Right lobe of liver (tissue), 6 donors: ENCODE measurements around the gene CPHXL. TPM values are rescaled to one million over a fixed set of nuclear protein-coding genes. Genes with fewer than 3 reads are reported as not detected.

Experiments used
- ATAC-seq, 4 donors: fragments of 200-7000 bp; cut with Tn5 transposase; one replicate each; pipeline ENCODE4 v1.9.1; 2020; ENCODE audit warnings: mild to moderate bottlenecking in 4 of 4, moderate library complexity in 4 of 4
- DNase-seq, 3 donors: peaks; one replicate each; pipeline ENCODE4 v3.0.0-alpha.2; 2020
- H3K27ac ChIP-seq, 3 donors: fragments of 200-600 bp; one replicate each; pipeline ENCODE4 v1.8.0; 2022
- H3K27me3 ChIP-seq, 2 donors: fragments of 200-600 bp; one replicate each; pipeline ENCODE4 v1.8.0; 2022
- H3K36me3 ChIP-seq, 4 donors: fragments of 200-600 bp; sonication (generic) in 1 of 4; one replicate each; pipeline versions ENCODE4 v1.5.1 to v1.8.0; 2017 to 2022; ENCODE audit warnings: control low read depth in 1 of 4
- H3K4me1 ChIP-seq, 4 donors: fragments of 200-600 bp; sonication (generic) in 1 of 4; one replicate each; pipeline versions ENCODE4 v1.5.1 to v1.8.0; 2017 to 2022; ENCODE audit warnings: control low read depth in 1 of 4
- H3K4me3 ChIP-seq, 3 donors: fragments of 200-600 bp; one replicate each; pipeline ENCODE4 v1.8.0; 2022
- H3K9me3 ChIP-seq, 4 donors: fragments of 200-600 bp; sonication (generic) in 1 of 4; one replicate each; pipeline versions ENCODE4 v1.5.1 to v1.8.0; 2017 to 2022; ENCODE audit warnings: control low read depth in 1 of 4
- POLR2A ChIP-seq: fragments of 450-650 bp; IDR thresholded peaks from one replicate; pipeline ENCODE4 v1.6.1; 2017; ENCODE audit warnings: antibody characterized with exemption, mild to moderate bottlenecking
- WGBS: methylation state at CpG from one replicate; pipeline ENCODE4 v1.1.6; 2018; ENCODE audit warnings: low coverage, low lambda C conversion rate; ENCODE audit not compliant: insufficient coverage; ENCODE audit errors: missing lambda C conversion rate; 5-methylcytosine and 5-hydroxymethylcytosine counted together
- intact Hi-C, 2 donors: fragments of 100-400 bp; cut with DNase I; formaldehyde crosslinking; loops; one replicate each; pipeline versions ENCODE4 v1.11.2 to v1.14.1; 2022
- total RNA-seq, 6 experiments: library from RNA; depleted of rRNA in 2 of 6; stranded (reverse); fragments of >200 nt in 2 of 6; fragmentation: NEBNext Ultra II Directional in 3 of 6; extraction: Animal tissue kit (Norgen Biotek cat#: 25700) in 3 of 6; gene quantifications; one replicate each; pipeline versions ENCODE4 v1.1.0 to v1.2.4, GENCODE V29; 2016 to 2023
- TF ChIP-seq, protein P1 (sequence below), 4 donors: fragments of 200-600 bp in 3 of 4; fragments of 450-650 bp in 1 of 4; IDR thresholded peaks; one replicate each; pipeline versions ENCODE4 v1.5.1 to v1.8.0; 2016 to 2022; ENCODE audit warnings: antibody characterized with exemption in 4 of 4, mild to moderate bottlenecking in 2 of 4
- donor health status: DM: no; HTN: yes; CAD: no.
- donor health status: DM: no; HTN: no; CAD: no.
- donor health status: DM: no; HTN: no; CAD: no.
- donor health status: DM: no; HTN: yes; CAD: no.
- donor health status: DM: no; HTN: yes; CAD: no.

The CPHXL gene
- total RNA-seq, 6 experiments from 2014 or later: not detected

DNA sequence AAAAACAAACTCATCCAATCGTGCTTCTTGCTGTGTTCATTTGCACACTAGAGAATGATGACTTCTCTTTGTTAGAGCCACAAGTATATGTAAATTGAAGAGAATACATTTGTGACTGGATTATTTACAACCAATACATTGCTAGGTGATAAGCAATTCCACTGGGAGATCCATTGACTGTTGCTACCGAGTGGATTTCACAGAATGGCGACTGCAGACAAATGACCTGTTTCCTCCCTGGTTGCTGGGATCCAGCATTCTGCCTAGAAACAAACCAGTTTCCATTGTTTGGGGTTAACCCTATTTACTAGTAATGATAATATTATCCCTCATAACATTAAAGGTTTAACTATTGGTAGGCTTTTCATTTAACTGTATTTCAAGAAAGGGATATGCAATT, 36.9 kb upstream of the CPHXL start:
- 75% methylated on average over 3 of the region's 3 CpGs for WGBS

DNA sequence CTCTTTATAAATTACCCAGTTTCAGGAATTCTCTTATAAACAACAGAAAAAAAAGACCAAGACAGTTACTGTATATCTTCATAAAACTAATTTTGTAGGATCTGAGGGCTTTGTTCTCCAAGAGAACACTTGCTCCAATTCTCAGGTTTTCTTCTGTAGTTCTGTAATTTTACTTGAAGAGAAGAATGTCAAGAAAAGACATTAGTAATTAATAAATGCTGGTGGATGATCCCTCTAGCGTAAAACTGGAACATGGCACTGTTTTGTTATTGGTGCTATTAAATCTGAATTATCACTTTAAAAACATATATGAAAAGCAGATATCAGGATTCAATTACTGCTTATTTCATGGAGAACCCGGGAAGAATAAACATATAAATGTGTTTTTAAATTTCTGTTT, 36.5 kb upstream of the CPHXL start:
- 59% methylated on average over 2 of the region's 2 CpGs for WGBS
- Histone ChIP-seq H3K9me3 (no peaks in the 10 kb centered on the region), H3K36me3 (no peaks in the 10 kb centered on the region), H3K27ac (no peak overlapping the region), H3K4me3 (no peak overlapping the region), H3K4me1 (no peaks in the 10 kb centered on the region), H3K27me3 (no peaks in the 10 kb centered on the region)
- TF ChIP-seq, protein P1, sequence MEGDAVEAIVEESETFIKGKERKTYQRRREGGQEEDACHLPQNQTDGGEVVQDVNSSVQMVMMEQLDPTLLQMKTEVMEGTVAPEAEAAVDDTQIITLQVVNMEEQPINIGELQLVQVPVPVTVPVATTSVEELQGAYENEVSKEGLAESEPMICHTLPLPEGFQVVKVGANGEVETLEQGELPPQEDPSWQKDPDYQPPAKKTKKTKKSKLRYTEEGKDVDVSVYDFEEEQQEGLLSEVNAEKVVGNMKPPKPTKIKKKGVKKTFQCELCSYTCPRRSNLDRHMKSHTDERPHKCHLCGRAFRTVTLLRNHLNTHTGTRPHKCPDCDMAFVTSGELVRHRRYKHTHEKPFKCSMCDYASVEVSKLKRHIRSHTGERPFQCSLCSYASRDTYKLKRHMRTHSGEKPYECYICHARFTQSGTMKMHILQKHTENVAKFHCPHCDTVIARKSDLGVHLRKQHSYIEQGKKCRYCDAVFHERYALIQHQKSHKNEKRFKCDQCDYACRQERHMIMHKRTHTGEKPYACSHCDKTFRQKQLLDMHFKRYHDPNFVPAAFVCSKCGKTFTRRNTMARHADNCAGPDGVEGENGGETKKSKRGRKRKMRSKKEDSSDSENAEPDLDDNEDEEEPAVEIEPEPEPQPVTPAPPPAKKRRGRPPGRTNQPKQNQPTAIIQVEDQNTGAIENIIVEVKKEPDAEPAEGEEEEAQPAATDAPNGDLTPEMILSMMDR (IDR thresholded peaks at IDR 0.05): no peak
- TF ChIP-seq POLR2A: no peak
- ATAC-seq (no peak), DNase-seq (no peak)
- intact Hi-C loops: loop anchor here in 1 of 2 donors (10.0 kb wide), 1 partner anchor 288 kb away; no protein-coding TSS in a partner anchor

More for the DNA sequence above, 36.9 kb upstream of the CPHXL start:
- TF ChIP-seq POLR2A: no peak
- H3K27ac ChIP-seq: no peak overlapping the region
- ATAC-seq (no peak), DNase-seq (no peak)
- H3K27me3 ChIP-seq: no peaks in the 10 kb centered on the region
- intact Hi-C loops: loop anchor here in 1 of 2 donors (10.0 kb wide), 1 partner anchor 288 kb away; no protein-coding TSS in a partner anchor
- no peaks in the 10 kb centered on the region for H3K9me3 ChIP-seq
- no peak overlapping the region for H3K4me3 ChIP-seq
- no peaks in the 10 kb centered on the region for H3K36me3 ChIP-seq
- no peaks in the 10 kb centered on the region for H3K4me1 ChIP-seq

DNA sequence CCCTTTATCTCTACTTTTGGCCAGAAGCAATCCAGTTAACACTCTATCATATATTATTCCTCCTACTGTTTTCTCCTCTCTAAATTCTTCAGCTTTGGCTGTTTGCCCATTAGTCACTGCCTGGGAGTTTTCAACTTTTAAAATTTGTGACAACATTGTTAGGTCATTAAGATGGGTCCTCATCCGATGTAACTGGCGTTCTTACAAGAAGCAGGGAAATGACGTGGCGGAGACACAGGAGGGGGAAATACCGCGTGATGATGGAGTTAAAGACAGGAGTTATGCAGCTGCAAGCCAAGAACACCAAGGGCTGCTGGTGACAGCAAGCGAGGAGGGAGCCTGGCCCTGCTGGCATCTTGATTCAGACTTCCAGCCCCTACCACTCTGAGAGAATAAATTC, 34.8 kb upstream of the CPHXL start:
- no peak overlapping the region for H3K4me3 ChIP-seq
- intact Hi-C loops: loop anchor here in 1 of 2 donors (10.0 kb wide), 1 partner anchor 286 kb away; no protein-coding TSS in a partner anchor
- ATAC-seq (no peak), DNase-seq (no peak)
- TF ChIP-seq, protein P1 (IDR thresholded peaks at IDR 0.05): no peak
- no peak for TF ChIP-seq POLR2A
- no peaks in the 10 kb centered on the region for H3K27me3 ChIP-seq
- H3K9me3 ChIP-seq: no peaks in the 10 kb centered on the region
- no peaks in the 10 kb centered on the region for H3K36me3 ChIP-seq
- 70% methylated on average over 7 of the region's 7 CpGs for WGBS
- no peak overlapping the region for H3K27ac ChIP-seq
- no peaks in the 10 kb centered on the region for H3K4me1 ChIP-seq

DNA sequence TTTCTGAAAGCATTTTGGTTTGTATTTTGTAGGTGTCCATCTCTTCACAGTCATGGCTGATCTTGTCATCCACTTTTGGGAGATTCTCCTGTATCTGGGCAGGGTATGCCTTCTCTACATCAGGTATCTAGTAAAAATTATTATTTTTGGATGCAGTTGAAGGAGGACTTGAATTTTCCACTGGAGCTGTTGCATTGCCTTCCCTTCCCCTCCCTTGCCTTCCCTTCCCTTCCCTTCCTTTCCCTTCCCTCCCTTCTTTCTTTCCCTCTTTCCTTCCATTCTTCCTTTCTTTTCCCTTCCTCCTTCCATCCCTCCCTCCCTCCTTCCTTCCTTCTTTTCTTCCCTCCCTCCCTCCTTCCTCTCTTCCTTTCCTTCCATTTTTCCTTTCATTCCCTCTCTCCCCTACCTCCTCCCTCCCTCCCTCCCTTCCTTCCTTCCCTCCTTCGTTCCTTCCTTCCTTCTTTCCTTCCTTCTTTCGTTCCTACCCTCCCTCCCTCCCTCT, 33.8 kb upstream of the CPHXL start:
- Histone ChIP-seq H3K4me1 (no peaks in the 10 kb centered on the region), H3K4me3 (no peak overlapping the region), H3K27ac (no peak overlapping the region), H3K27me3 (no peaks in the 10 kb centered on the region), H3K36me3 (no peaks in the 10 kb centered on the region), H3K9me3 (no peaks in the 10 kb centered on the region)
- DNase-seq: no peak
- ATAC-seq: no peak
- WGBS: 19% methylated on average over 2 of the region's 2 CpGs
- TF ChIP-seq, protein P1 (IDR thresholded peaks at IDR 0.05): no peak
- TF ChIP-seq POLR2A: no peak
- intact Hi-C loops: loop anchor here in 1 of 2 donors (10.0 kb wide), 1 partner anchor 285 kb away; no protein-coding TSS in a partner anchor

DNA sequence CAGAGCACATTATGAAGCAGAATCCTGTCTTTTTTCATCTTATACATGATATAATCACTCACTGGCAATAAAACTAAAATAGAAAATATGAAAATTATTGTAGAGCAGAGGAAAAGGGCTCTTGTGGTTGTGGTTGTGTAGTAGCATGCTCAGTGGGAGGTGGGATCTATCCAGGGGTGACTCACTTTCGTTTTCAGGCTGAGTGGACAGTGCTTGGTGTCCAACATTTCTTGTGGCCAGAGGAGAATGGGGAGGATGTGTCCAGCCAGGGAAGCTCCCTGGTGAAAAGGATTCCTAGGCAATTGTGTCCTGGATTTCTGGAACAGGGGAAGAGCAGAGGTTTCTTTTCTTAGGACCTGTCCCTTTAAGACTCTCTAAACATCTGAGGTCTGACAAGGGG, 31.9 kb upstream of the CPHXL start:
- Histone ChIP-seq H3K4me1 (no peaks in the 10 kb centered on the region), H3K4me3 (no peak overlapping the region), H3K36me3 (no peaks in the 10 kb centered on the region), H3K9me3 (no peaks in the 10 kb centered on the region), H3K27me3 (no peaks in the 10 kb centered on the region), H3K27ac (no peak overlapping the region)
- WGBS: 31% methylated on average over 1 of the region's 1 CpG
- ATAC-seq (no peak), DNase-seq (no peak)
- no peak for TF ChIP-seq POLR2A
- TF ChIP-seq, protein P1 (IDR thresholded peaks at IDR 0.05): no peak
- intact Hi-C loops: no loop called here
